Effector CD8-positive, alpha-beta T cell (primary cell): ENCODE measurements around the gene NEU2.
"Not testable (repeated sequence)": the region's sequence is repeated elsewhere in the genome, so short reads cannot be mapped to it uniquely, and the experiment has no call there.

Experiments
- DNase-seq: peaks from one replicate; lab custom pipeline; 2025; lab: John Stamatoyannopoulos, UW

The NEU2 gene

DNA sequence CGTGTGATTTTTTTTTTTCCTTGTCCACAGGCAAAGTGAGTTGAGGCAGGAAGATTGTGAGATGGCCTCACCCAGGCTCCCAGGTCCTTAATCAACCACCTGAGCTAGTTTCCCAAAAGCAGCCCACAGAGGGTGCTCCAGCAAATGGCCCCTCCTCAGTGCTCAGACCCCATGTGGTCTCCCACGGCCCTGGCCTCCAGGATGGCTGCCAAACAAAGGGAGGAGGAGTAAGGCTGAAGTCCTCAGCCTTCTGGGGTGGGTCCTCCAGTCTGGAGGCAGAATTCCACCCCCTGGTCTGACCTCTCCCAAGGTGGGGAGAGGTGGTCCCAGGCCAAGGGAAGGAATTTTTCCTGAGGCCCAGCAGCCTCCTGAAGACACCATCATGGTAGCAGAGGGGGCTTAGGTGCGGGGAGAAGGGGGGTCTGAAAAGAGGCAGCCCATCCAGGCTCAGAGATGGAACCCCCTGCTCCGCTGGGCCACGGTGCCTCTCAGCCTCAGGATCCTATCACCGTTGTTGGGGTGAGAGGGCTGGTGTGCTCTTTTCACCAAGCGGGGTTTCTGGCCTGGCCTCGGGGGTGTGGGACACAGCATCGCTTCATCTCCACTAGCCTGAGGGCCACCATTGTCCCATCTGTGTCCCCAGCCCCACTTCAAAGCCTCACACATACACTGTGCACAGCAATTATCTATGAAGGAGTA is 21.8 kb upstream of the NEU2 start:
- DNase-seq, result no peak

- no peak for DNase-seq
These were observed 21.2 kb upstream of the NEU2 start for GRCh38 chr2:233011268-233011650.

GRCh38 chr2:233011702-233012131 is 20.8 kb upstream of the NEU2 start:
- no peak for DNase-seq

- no peak for DNase-seq
These were observed 20.0 kb upstream of the NEU2 start for GRCh38 chr2:233012301-233012971.

GRCh38 chr2:233013027-233013461 is 19.4 kb upstream of the NEU2 start, which contains the start of gene NGEF:
Gene NGEF, minus strand, starts transcription at chr2:233013256. Its CDS starts 38,366 bp downstream, at chr2:232974890.
- DNase-seq, result no peak

DNA sequence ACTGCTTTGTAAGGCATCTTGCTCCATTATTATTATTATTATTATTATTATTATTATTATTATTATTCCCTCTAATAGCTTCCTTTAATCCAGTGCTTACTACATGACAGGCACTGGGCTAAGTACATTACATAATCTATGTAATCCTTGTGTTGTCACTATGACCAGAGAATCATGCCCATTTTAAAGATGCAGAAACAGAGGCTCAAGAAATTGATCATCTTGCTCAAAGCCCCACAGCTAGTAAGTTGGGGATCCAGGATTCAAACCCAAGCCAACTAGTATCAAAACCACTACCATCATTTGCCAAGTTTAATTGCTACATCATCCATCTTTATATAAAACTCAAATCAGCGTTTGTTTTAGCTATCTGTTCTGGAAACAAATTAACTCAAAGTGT is 18.8 kb upstream of the NEU2 start:
- no peak for DNase-seq

DNA sequence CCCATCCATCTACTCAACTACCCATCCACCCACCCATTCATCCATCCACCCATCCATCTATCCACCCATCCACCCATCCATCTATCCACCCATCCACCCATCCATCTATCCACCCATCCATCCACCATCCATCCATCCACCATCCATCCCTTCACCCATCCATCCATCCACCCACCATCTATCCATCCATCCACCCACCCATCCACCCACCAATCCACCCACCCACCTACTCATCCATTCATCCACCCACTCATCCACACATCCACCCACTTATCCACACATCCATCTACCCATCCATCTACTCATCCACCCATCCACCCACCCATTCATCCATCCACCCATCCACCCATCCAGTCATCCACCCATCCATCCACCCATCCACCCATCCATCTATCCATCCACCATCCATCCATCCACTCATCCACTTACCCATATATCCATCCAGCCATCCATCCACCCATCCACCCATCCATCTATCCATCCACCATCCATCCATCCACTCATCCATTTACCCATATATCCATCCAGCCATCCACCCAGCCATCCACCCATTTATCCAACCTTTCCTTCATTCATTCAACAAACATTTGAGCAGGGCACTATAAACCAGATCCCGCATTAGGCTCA is 17.3 kb upstream of the NEU2 start:
- no peak for DNase-seq

DNA sequence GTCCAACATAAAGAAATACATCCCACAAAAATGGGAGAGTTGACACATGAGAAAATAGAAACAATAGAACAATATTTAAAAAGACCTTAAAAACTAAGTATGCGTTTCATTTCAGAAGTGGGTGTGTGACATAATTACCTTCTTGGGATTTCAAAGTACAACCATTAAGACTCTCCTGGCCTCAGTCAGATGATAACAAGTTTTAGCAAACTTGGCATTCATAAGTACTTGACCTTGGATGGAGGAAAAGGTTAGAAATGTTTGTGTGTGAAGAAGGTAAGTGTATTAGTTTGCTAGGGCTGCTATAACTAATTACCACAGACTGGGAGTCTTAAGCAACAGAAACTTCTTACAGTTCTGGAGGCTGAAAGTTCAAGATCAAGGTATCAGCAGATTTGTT is 14.5 kb upstream of the NEU2 start:
- no peak for DNase-seq

DNA sequence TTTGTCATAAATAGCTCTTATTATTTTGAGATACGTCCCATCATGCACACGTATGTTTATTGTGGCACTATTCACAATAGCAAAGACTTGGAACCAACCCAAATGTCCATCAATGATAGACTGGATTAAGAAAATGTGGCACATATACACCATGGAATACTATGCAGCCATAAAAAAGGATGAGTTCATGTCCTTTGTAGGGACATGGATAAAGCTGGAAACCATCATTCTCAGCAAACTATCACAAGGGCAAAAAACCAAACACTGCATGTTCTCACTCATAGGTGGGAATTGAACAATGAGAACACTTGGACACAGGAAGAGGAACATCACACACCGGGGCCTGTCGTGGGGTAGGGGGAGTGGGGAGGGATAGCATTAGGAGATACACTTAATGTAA is 12.9 kb upstream of the NEU2 start:
- not testable (repeated sequence) for DNase-seq

GRCh38 chr2:233020454-233020853 is 12.0 kb upstream of the NEU2 start:
- no peak for DNase-seq

DNA sequence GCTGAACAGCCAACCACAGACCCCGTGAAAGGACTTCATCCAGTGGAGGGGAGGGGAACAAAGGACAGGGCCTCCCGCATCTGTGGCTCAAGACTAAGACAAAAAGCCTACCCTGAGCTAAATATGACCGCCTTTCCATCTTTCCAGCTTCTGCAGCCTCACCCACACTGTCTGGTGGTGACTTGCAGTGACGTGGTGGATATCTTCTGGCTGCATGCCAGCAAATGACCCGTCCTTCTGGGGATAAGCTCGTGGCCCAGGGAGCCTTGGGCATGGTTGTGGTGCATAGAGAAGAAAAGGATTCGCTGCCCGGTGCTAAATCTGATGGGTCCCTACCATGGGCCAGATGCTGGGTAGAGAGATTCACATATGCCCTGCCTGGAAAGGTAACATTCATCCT is 10.7 kb upstream of the NEU2 start:
- no peak for DNase-seq

GRCh38 chr2:233022561-233022960 is 9.9 kb upstream of the NEU2 start:
- DNase-seq, result no peak

GRCh38 chr2:233023007-233023760 is 9.3 kb upstream of the NEU2 start:
- no peak for DNase-seq

DNA sequence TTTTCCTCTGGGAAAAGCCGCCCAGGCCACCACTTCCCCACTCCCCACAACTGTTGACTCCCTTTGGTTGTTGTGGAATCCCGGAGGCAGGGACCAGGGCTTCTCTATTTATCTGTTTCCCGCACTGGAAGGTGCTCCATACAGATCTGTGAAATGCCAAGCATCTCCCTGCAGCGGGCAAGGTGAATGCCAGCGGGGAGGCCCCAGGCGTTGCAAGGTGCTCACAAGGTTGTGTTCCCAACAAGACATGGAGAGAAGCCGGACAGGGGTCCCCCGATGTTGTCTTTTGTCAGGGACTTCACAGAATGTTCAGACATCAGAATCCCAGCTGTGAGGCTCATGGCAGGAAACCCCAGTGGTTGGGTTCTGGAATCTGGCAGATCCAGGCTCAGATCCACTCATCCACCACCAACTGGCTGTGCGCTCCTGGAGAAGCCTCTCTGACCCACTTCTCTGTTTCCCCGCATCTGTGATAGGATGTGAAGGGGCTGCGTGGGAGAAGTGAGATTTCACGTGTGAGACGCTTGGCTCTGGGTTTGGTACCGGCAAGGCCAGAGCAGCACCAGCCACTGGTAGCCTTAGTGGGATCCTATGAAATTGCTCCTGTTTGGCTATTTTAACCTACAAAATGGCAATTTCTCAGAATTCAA is 8.6 kb upstream of the NEU2 start:
- no peak for DNase-seq

DNA sequence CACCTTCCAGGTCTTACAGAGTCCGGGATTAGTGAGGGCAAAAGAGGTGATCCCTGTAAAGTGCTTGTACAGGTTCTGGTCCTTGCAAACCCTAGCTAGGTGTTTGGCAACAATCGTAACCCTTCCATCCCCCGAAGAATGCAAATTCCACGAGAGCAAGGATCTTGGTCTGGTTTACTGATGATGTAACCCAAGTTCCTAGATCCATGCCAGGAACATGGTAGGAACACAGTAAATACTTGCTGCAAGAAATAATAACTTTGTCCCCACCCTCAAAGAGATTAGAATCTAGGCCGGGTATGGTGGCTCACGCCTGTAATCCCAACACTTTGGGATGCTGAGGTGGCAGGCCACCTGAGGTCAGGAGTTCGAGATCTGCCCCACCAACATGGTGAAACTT is 6.8 kb upstream of the NEU2 start:
- DNase-seq, result no peak

DNA sequence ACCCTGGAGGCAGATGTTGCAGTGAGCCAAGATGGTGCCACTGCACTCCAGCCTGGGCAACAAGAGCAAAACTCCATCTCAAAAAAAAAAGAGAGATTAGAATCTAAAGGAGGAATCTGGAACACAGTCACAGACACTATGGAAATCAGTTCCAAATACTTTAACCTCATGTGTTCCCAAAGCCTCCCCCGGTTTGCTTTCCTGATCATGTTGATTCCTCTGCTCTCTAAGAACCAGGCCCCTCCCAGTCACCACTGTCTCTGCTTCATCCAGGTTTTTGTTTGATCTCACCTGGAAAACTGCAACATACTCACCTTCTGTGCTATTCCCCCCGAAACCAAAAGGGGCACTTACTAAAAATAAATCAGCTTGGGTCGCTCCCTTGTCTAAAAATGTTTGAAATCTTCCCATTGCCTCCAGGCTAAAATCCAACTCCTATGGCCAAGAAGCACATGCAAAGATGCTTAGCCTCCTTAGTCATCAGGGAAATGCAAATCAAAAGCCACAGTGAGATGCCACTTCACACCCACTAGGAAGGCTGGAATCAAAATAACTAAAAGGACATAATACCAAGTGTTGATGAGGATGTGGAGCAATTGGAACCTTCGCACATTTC is 6.2 kb upstream of the NEU2 start:
- DNase-seq, result no peak

GRCh38 chr2:233029321-233029720 is 3.2 kb upstream of the NEU2 start:
- DNase-seq, result no peak

GRCh38 chr2:233031556-233032500 is 644 bp upstream of the NEU2 start:
- no peak for DNase-seq

GRCh38 chr2:233033672-233034071 is 1.2 kb downstream of the NEU2 start:
- DNase-seq, result no peak
